H1 (cell line): Measurements from ENCODE around the gene DNAJC11. TPM values are rescaled to one million over a fixed set of nuclear protein-coding genes. Genes with fewer than 3 reads are reported as not detected.

ENCODE experiments used
- CTCF ChIA-PET: fragments of 300-600 bp; sonication (Branson Sonifier 250); formaldehyde crosslinking; loops from one replicate; lab custom pipeline; 2021; ENCODE audit not compliant: partially characterized antibody; lab: Charles Lee
- POLR2A ChIA-PET: fragments of 300-600 bp; sonication (Branson Sonifier 250); formaldehyde crosslinking; loops from one replicate; lab custom pipeline; 2021; ENCODE audit warnings: inconsistent platforms; ENCODE audit not compliant: partially characterized antibody; lab: Charles Lee
- DNase-seq, 2 experiments: peaks; one replicate each; pipeline versions ENCODE4 v3.0.0 to v3.0.0-alpha.2; 2010 to 2022; ENCODE audit warnings: low spot score in 2 of 2, low read depth in 1 of 2, mixed read lengths in 1 of 2
- FAIRE-seq: peaks from 2 replicates; lab custom pipeline; 2011; peaks lifted over from hg19 to GRCh38; lab: Jason Lieb, UNC
- H2AFZ ChIP-seq: 2 replicates; pipeline ENCODE4 v1.8.1; 2012; ENCODE audit warnings: low read length, inconsistent platforms
- H2AK5ac ChIP-seq: 2 replicates; pipeline ENCODE4 v1.6.1; 2013; ENCODE audit warnings: low read depth, low read length
- H2BK120ac ChIP-seq: replicated peaks from 2 replicates; pipeline ENCODE3; 2013; ENCODE audit warnings: low read depth, low read length, inconsistent platforms
- H2BK12ac ChIP-seq: 2 replicates; pipeline ENCODE4 v1.6.1; 2013; ENCODE audit warnings: low read depth, low read length
- H2BK15ac ChIP-seq: 2 replicates; pipeline ENCODE4 v1.6.1; 2013; ENCODE audit warnings: low read length
- H2BK20ac ChIP-seq: 2 replicates; pipeline ENCODE4 v1.6.1; 2013; ENCODE audit warnings: low read length
- H2BK5ac ChIP-seq: 2 replicates; pipeline ENCODE4 v1.6.1; 2013; ENCODE audit warnings: low read depth, low read length
- H3K14ac ChIP-seq: 2 replicates; pipeline ENCODE4 v1.6.1; 2013; ENCODE audit warnings: inconsistent platforms; ENCODE audit not compliant: insufficient read length
- H3K18ac ChIP-seq: 2 replicates; pipeline ENCODE4 v1.6.1; 2013; ENCODE audit warnings: low read length; ENCODE audit errors: extremely low read depth
- H3K23ac ChIP-seq: 2 replicates; pipeline ENCODE4 v1.6.1; 2013; ENCODE audit warnings: inconsistent platforms; ENCODE audit not compliant: insufficient read length
- H3K23me2 ChIP-seq: 2 replicates; pipeline ENCODE4 v1.6.1; 2013; ENCODE audit warnings: low read depth, low read length
- H3K27ac ChIP-seq: 2 replicates; pipeline ENCODE4 v1.6.1; 2011; ENCODE audit warnings: low read depth, low read length, inconsistent platforms
- H3K27me3 ChIP-seq, 4 experiments: replicated peaks in 1 of 4; 1 replicate in 1 of 4; 2 replicates in 3 of 4; pipeline versions ENCODE4 v1.6.1 to v1.8.1; 2011 to 2013; ENCODE audit warnings: low read length in 3 of 4, mild to moderate bottlenecking in 3 of 4, inconsistent platforms in 2 of 4, mixed read lengths in 2 of 4, moderate library complexity in 1 of 4; ENCODE audit not compliant: control insufficient read depth in 3 of 4, insufficient read depth in 3 of 4; ENCODE audit errors: extremely low read depth in 1 of 4
- H3K36me3 ChIP-seq, 4 experiments: 2 replicates each; pipeline versions ENCODE4 v1.6.1 to v1.8.1; 2011 to 2013; ENCODE audit warnings: mild to moderate bottlenecking in 4 of 4, low read length in 3 of 4, moderate library complexity in 2 of 4, control low read depth in 1 of 4, inconsistent platforms in 1 of 4; ENCODE audit not compliant: insufficient read depth in 4 of 4, control insufficient read depth in 2 of 4
- H3K4ac ChIP-seq: replicated peaks from 2 replicates; pipeline ENCODE3; 2013; ENCODE audit warnings: low read length, low read depth, mixed read lengths, inconsistent platforms; ENCODE audit not compliant: insufficient read length
- H3K4me1 ChIP-seq, 4 experiments: replicated peaks in 1 of 4; 1 replicate in 1 of 4; 2 replicates in 3 of 4; pipeline versions ENCODE4 v1.6.1 to v1.8.1; 2011 to 2013; ENCODE audit warnings: low read length in 3 of 4, inconsistent platforms in 2 of 4, mixed read lengths in 1 of 4; ENCODE audit not compliant: insufficient read depth in 4 of 4, control insufficient read depth in 3 of 4
- H3K4me2 ChIP-seq, 2 experiments: 2 replicates each; pipeline versions ENCODE4 v1.6.1 to v1.8.1; 2011 to 2013; ENCODE audit warnings: low read depth in 2 of 2, low read length in 2 of 2, control low read depth in 1 of 2, inconsistent platforms in 1 of 2, mild to moderate bottlenecking in 1 of 2; ENCODE audit not compliant: insufficient read depth in 1 of 2
- H3K4me3 ChIP-seq, 4 experiments: fragments of 200-600, 300-600 bp in 1 of 4; sonication (generic), shearing (Covaris generic), sonication (Bioruptor Twin) in 1 of 4; 2 replicates each; pipeline versions ENCODE4 v1.5.1 to v1.8.1; 2011 to 2016; ENCODE audit warnings: low read length in 4 of 4, low read depth in 3 of 4, control low read depth in 2 of 4, inconsistent platforms in 2 of 4, mild to moderate bottlenecking in 2 of 4, mixed read lengths in 1 of 4, moderate library complexity in 1 of 4; ENCODE audit not compliant: insufficient read depth in 2 of 4; ENCODE audit errors: extremely low read depth in 1 of 4
- H3K56ac ChIP-seq: replicated peaks from 2 replicates; pipeline ENCODE3; 2013; ENCODE audit warnings: low read depth, mild to moderate bottlenecking, mixed read lengths, low read length, inconsistent platforms; ENCODE audit not compliant: insufficient read length
- H3K79me1 ChIP-seq: 2 replicates; pipeline ENCODE4 v1.6.1; 2013; ENCODE audit warnings: low read depth, low read length, control low read depth
- H3K79me2 ChIP-seq, 2 experiments: 2 replicates each; pipeline versions ENCODE4 v1.6.1 to v1.8.1; 2012 to 2013; ENCODE audit warnings: low read length in 2 of 2, mild to moderate bottlenecking in 2 of 2, inconsistent platforms in 1 of 2; ENCODE audit not compliant: insufficient read depth in 2 of 2, control insufficient read depth in 1 of 2
- H3K9ac ChIP-seq, 4 experiments: replicated peaks in 1 of 4; 1 replicate in 1 of 4; 2 replicates in 3 of 4; pipeline versions ENCODE4 v1.6.1 to v1.8.1; 2011 to 2013; ENCODE audit warnings: low read depth in 3 of 4, low read length in 3 of 4, control low read depth in 2 of 4, mild to moderate bottlenecking in 2 of 4, moderate library complexity in 2 of 4, inconsistent platforms in 1 of 4; ENCODE audit errors: extremely low read depth in 1 of 4
- H3K9me3 ChIP-seq, 2 experiments: 2 replicates each; pipeline versions ENCODE4 v1.6.1 to v1.8.1; 2012 to 2013; ENCODE audit warnings: mild to moderate bottlenecking in 2 of 2, moderate library complexity in 2 of 2, control low read depth in 1 of 2, inconsistent platforms in 1 of 2, low read depth in 1 of 2, low read length in 1 of 2, mixed read lengths in 1 of 2; ENCODE audit not compliant: insufficient read depth in 2 of 2
- H4K20me1 ChIP-seq, 2 experiments: replicated peaks in 1 of 2; 2 replicates each; pipeline versions ENCODE3 to v1.8.1; 2011 to 2013; ENCODE audit warnings: inconsistent platforms in 2 of 2, low read length in 2 of 2, mild to moderate bottlenecking in 1 of 2; ENCODE audit not compliant: insufficient read depth in 2 of 2, control insufficient read depth in 1 of 2
- H4K5ac ChIP-seq: 2 replicates; pipeline ENCODE4 v1.6.1; 2013; ENCODE audit warnings: low read length, low read depth, mixed read lengths, inconsistent platforms; ENCODE audit not compliant: insufficient read length
- H4K8ac ChIP-seq: 2 replicates; pipeline ENCODE4 v1.8.0; 2013; ENCODE audit warnings: mild to moderate bottlenecking, moderate library complexity, low read length, inconsistent platforms; ENCODE audit not compliant: insufficient read depth; ENCODE audit errors: extremely low read depth
- H4K91ac ChIP-seq: replicated peaks from 2 replicates; pipeline ENCODE3; 2013; ENCODE audit warnings: low read length, mixed read lengths, inconsistent platforms; ENCODE audit not compliant: insufficient read length
- BCL11A ChIP-seq, 2 experiments: IDR thresholded peaks; one replicate each; pipeline ENCODE4 v1.6.1; 2011; ENCODE audit warnings: low read depth in 2 of 2, low read length in 2 of 2, mild to moderate bottlenecking in 2 of 2
- FOSL1 ChIP-seq: IDR thresholded peaks from 2 replicates; pipeline ENCODE4 v1.6.1; 2011; ENCODE audit warnings: mild to moderate bottlenecking, low read depth, low read length, moderate library complexity; ENCODE audit not compliant: insufficient read depth
- KDM5A ChIP-seq: fragments of 200-600 bp; IDR thresholded peaks from 2 replicates; pipeline ENCODE4 v1.7.1; 2012; ENCODE audit warnings: mild to moderate bottlenecking, low read length, inconsistent platforms, mixed read lengths
- NANOG ChIP-seq: IDR thresholded peaks from 2 replicates; pipeline ENCODE4 v1.6.1; 2011; ENCODE audit warnings: low read length, low read depth, mild to moderate bottlenecking, inconsistent platforms; ENCODE audit not compliant: insufficient read depth, poor library complexity, severe bottlenecking
- SAP30 ChIP-seq: fragments of 300-600 bp; sonication (generic); IDR thresholded peaks from 2 replicates; pipeline ENCODE4 v1.7.1; 2012; ENCODE audit warnings: low read length, moderate library complexity, mild to moderate bottlenecking, inconsistent platforms; ENCODE audit not compliant: insufficient read depth, insufficient replicate concordance
- SP1 ChIP-seq: IDR thresholded peaks from 2 replicates; pipeline ENCODE4 v1.6.1; 2011; ENCODE audit warnings: low read depth, low read length
- SP2 ChIP-seq: IDR thresholded peaks from 2 replicates; pipeline ENCODE4 v1.6.1; 2012; ENCODE audit warnings: mild to moderate bottlenecking, low read length, inconsistent platforms
- SUZ12 ChIP-seq: fragments of 200-600 bp; sonication (generic); IDR thresholded peaks from 2 replicates; pipeline ENCODE4 v1.6.1; 2012; ENCODE audit warnings: mild to moderate bottlenecking, inconsistent platforms, low read length, moderate library complexity, mixed read lengths
- WGBS, 2 experiments: shearing (Covaris generic) in 1 of 2; methylation state at CpG; one replicate each; pipeline versions ENCODE4 v1.1.6 to v1.1.7; 2013 to 2015; ENCODE audit warnings: low lambda C conversion rate in 2 of 2, mixed read lengths in 2 of 2, inconsistent platforms in 1 of 2, low coverage in 1 of 2, missing lambda C conversion rate in 1 of 2; ENCODE audit not compliant: insufficient replicate concordance in 2 of 2, insufficient coverage in 1 of 2, insufficient read length in 1 of 2; ENCODE audit errors: extremely low coverage in 1 of 2, missing lambda C conversion rate in 1 of 2; 5-methylcytosine and 5-hydroxymethylcytosine counted together
- polyA plus RNA-seq, 7 experiments: library from polyadenylated mRNA; depleted of rRNA in 3 of 7; stranded (reverse) in 5 of 7; unstranded in 2 of 7; fragments of >200 nt in 5 of 7; fragments of 200-250 nt in 2 of 7; gene quantifications; 1 replicate in 5 of 7; 2 replicates in 1 of 7; 4 replicates in 1 of 7; pipeline versions ENCODE4 v1.2.1 to v1.2.3, GENCODE V29; 2011 to 2013; ENCODE audit warnings: missing spikeins in 2 of 7, mixed read lengths in 2 of 7
- total RNA-seq: library from RNA; stranded (reverse); fragmentation: NEBNext Ultra II Directional; extraction: Animal tissue kit (Norgen Biotek cat#: 25700); gene quantifications from 2 replicates; pipeline ENCODE4 v1.2.1, GENCODE V29; 2021

DNAJC11 gene
- total and polyA plus RNA-seq, 2 of the 8 experiments (the other 6 are each of a cell fraction or from before 2014, with no cell fraction given): 43.9 to 90.9 TPM

- CTCF ChIA-PET: interaction anchor here (1.5 to 1.7 kb wide), 2 partner anchors 11 to 69 kb away, joined by 3 to 4 read pairs; no protein-coding TSS in a partner anchor
- no peaks in the 10 kb centered on the region for H3K9me3 ChIP-seq
- peaks cover 9 to 37% of the 10 kb centered on the region in 2 experiments for H4K20me1 ChIP-seq
- no peak overlapping the region for H3K4me2 ChIP-seq
- no peaks in the 10 kb centered on the region for H3K27me3 ChIP-seq
- DNase-seq: no peak
- no peak for TF ChIP-seq NANOG
- no peak for TF ChIP-seq KDM5A
- no peak for TF ChIP-seq SP2
- TF ChIP-seq FOSL1: no peak
- TF ChIP-seq SP1: no peak
- no peak for TF ChIP-seq SUZ12
- TF ChIP-seq BCL11A (IDR thresholded peaks at IDR 0.05; ENCODE audit: low read depth in 2 of 2, low read length in 2 of 2): no peak
- no peak for TF ChIP-seq SAP30
- H3K23me2 ChIP-seq: no peaks in the 10 kb centered on the region
- no peak overlapping the region for H2BK12ac ChIP-seq
- no peak overlapping the region for H3K14ac ChIP-seq
- H2AFZ ChIP-seq: no peak overlapping the region
- H2AK5ac ChIP-seq: no peak overlapping the region
- no peak overlapping the region for H4K5ac ChIP-seq
- 92% methylated on average over 5 of the region's 5 CpGs; no CpG with 5 or more reads in 1 of the 2 experiments for WGBS, 2 experiments
- no peak overlapping the region for H3K18ac ChIP-seq
- no peak overlapping the region for H4K91ac ChIP-seq
- H3K23ac ChIP-seq: no peak overlapping the region
- no peak overlapping the region for H3K56ac ChIP-seq
- H3K4ac ChIP-seq: no peak overlapping the region
- H3K79me2 ChIP-seq: peaks cover 0 to 10% of the 10 kb centered on the region in 2 experiments; a peak in 1 of 4 replicates
- H3K4me3 ChIP-seq: no peak overlapping the region
- no peak overlapping the region for H2BK5ac ChIP-seq
- no peak overlapping the region for H3K27ac ChIP-seq
- H2BK120ac ChIP-seq: no peak overlapping the region
- FAIRE-seq: no peak
- no peaks in the 10 kb centered on the region; the same call in 1 of the 2 replicates for H3K79me1 ChIP-seq
- H2BK20ac ChIP-seq: no peak overlapping the region
- POLR2A ChIA-PET: interaction anchor here (0.9 to 17.4 kb wide), 4 partner anchors 8 to 45 kb away, joined by 3 to 196 read pairs (median 6); partner anchors contain the start of gene KLHL21
- H3K36me3 ChIP-seq: peaks cover 2 to 54% (median 28%) of the 10 kb centered on the region in 4 experiments; a peak in 6 of 8 replicates
- no peaks in the 10 kb centered on the region for H3K4me1 ChIP-seq
- no peak overlapping the region for H2BK15ac ChIP-seq
- H4K8ac ChIP-seq: no peak overlapping the region
- no peak overlapping the region for H3K9ac ChIP-seq
These were observed 109.2 kb downstream of the DNAJC11 start for GRCh38 chr1:6592441-6592840.
